ENCODE measurements around the gene IRGQ. TPM values are rescaled to one million over a fixed set of nuclear protein-coding genes. Genes with fewer than 3 reads are reported as not detected.

Gene IRGQ
- total RNA-seq, 2 experiments from 2014 or later = 28.9 to 29.8 TPM

- Mint-ChIP-seq H3K4me1 (ENCODE audit: low read depth) (peaks cover 15% of the 10 kb centered on the region), H3K4me3 (no peak overlapping the region), H3K36me3 (ENCODE audit: low read depth) (no peaks in the 10 kb centered on the region), H3K27me3 (no peaks in the 10 kb centered on the region), H3K27ac (peak overlapping the region; percentile 19), H3K9me3 (no peaks in the 10 kb centered on the region)
- Histone ChIP-seq H3K4me3 (ENCODE audit: low read length) (no peak overlapping the region), H3K27me3 (ENCODE audit: control insufficient read depth in 1 of 2, insufficient read depth in 2 of 2, low read length in 2 of 2) (no peaks in the 10 kb centered on the region), H3K36me3 (ENCODE audit: insufficient read depth, low read length) (no peaks in the 10 kb centered on the region), H3K4me1 (ENCODE audit: insufficient read depth, low read length) (peaks cover 8% of the 10 kb centered on the region), H3K27ac (ENCODE audit: low read depth in 1 of 2, low read length in 2 of 2) (no peak overlapping the region), H3K9me3 (ENCODE audit: control insufficient read depth in 1 of 2, insufficient read depth in 1 of 2, low read length in 2 of 2) (no peaks in the 10 kb centered on the region)
- no peak for DNase-seq
- no peak for ATAC-seq (ENCODE audit: poor library complexity)
- CTCF ChIA-PET = interaction anchor here (1.1 kb wide), 2 partner anchors 10 to 31 kb away, joined by 3 to 7 read pairs; no protein-coding TSS in a partner anchor
- POLR2A ChIA-PET = interaction anchor here (1.1 kb wide), 1 partner anchor 11 kb away, joined by 3 read pairs; the partner anchor contains the start of gene IRGQ
- intact Hi-C loops (cut with DNase I, micrococcal nuclease) = no loop called here
- TF ChIP-seq CTCF (IDR thresholded peaks at IDR 0.05) = no peak
Observed at GRCh38 chr19:43584484-43584883, 11.4 kb downstream of the IRGQ start.

DNA sequence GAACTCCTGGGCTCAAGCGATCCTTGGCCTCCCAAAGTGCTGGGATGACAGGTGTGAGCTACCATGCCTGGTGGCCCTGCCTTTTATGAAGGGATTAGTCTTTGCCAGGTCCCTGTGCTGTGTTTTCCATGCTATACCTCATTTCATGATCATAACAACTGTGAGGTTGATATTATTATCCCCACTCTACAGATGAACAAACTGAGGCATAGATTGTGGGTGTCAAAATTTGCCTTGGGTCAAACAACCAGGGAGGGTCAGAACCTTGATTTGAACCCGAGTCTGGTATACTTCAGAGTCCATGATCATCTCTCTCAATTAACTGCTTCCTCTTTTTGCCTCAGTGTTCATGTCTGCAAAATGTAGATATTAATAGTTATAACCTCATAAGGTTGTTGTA lies 13.4 kb downstream of the IRGQ start:
- Mint-ChIP-seq H3K27me3 (no peaks in the 10 kb centered on the region), H3K4me3 (no peak overlapping the region), H3K36me3 (ENCODE audit: low read depth) (no peaks in the 10 kb centered on the region), H3K9me3 (no peaks in the 10 kb centered on the region), H3K27ac (no peak overlapping the region), H3K4me1 (ENCODE audit: low read depth) (peaks cover 19% of the 10 kb centered on the region)
- POLR2A ChIA-PET = no interaction called here
- Histone ChIP-seq H3K4me3 (ENCODE audit: low read length) (no peak overlapping the region), H3K36me3 (ENCODE audit: insufficient read depth, low read length) (no peaks in the 10 kb centered on the region), H3K9me3 (ENCODE audit: control insufficient read depth in 1 of 2, insufficient read depth in 1 of 2, low read length in 2 of 2) (no peaks in the 10 kb centered on the region), H3K27ac (ENCODE audit: low read depth in 1 of 2, low read length in 2 of 2) (no peak overlapping the region), H3K4me1 (ENCODE audit: insufficient read depth, low read length) (peaks cover 8% of the 10 kb centered on the region), H3K27me3 (ENCODE audit: control insufficient read depth in 1 of 2, insufficient read depth in 2 of 2, low read length in 2 of 2) (no peaks in the 10 kb centered on the region)
- intact Hi-C loops (cut with DNase I, micrococcal nuclease) = no loop called here
- DNase-seq (no peak), ATAC-seq (ENCODE audit: poor library complexity) (no peak)
- no peak for TF ChIP-seq CTCF (IDR thresholded peaks at IDR 0.05)
- CTCF ChIA-PET = interaction anchor here (2.0 kb wide), 1 partner anchor 12 kb away, joined by 5 read pairs; no protein-coding TSS in a partner anchor

GRCh38 chr19:43581467-43581866 lies 14.5 kb downstream of the IRGQ start:
- H3K36me3 ChIP-seq (ENCODE audit: insufficient read depth, low read length) = no peaks in the 10 kb centered on the region
- H3K9me3 ChIP-seq (ENCODE audit: control insufficient read depth in 1 of 2, insufficient read depth in 1 of 2, low read length in 2 of 2) = no peaks in the 10 kb centered on the region
- H3K4me1 Mint-ChIP-seq (ENCODE audit: low read depth) = peaks cover 27% of the 10 kb centered on the region
- no peaks in the 10 kb centered on the region for H3K9me3 Mint-ChIP-seq
- H3K4me1 ChIP-seq (ENCODE audit: insufficient read depth, low read length) = peaks cover 10% of the 10 kb centered on the region
- POLR2A ChIA-PET = no interaction called here
- ATAC-seq (ENCODE audit: poor library complexity) (no peak), DNase-seq (no peak)
- no peak overlapping the region for H3K27ac ChIP-seq (ENCODE audit: low read depth in 1 of 2, low read length in 2 of 2)
- no peaks in the 10 kb centered on the region for H3K27me3 ChIP-seq (ENCODE audit: control insufficient read depth in 1 of 2, insufficient read depth in 2 of 2, low read length in 2 of 2)
- no peak overlapping the region for H3K4me3 ChIP-seq (ENCODE audit: low read length)
- H3K27me3 Mint-ChIP-seq = no peaks in the 10 kb centered on the region
- TF ChIP-seq CTCF (IDR thresholded peaks at IDR 0.05) = no peak
- intact Hi-C loops (cut with DNase I, micrococcal nuclease) = no loop called here
- CTCF ChIA-PET = interaction anchor here (2.0 kb wide), 1 partner anchor 13 kb away, joined by 5 read pairs; no protein-coding TSS in a partner anchor
- no peak overlapping the region for H3K4me3 Mint-ChIP-seq
- H3K36me3 Mint-ChIP-seq (ENCODE audit: low read depth) = no peaks in the 10 kb centered on the region
- no peak overlapping the region for H3K27ac Mint-ChIP-seq

Data from CD4-positive, alpha-beta T cell (primary cell).